GM23248 (cell line): Measurements from ENCODE around the gene SOCS2.

Experiments
- EZH2 ChIP-seq: fragments of 200-600 bp; sonication (generic); IDR thresholded peaks from 2 replicates; pipeline ENCODE4 v1.6.1; 2018; ENCODE audit warnings: antibody characterized with exemption, mild to moderate bottlenecking; ENCODE audit not compliant: insufficient read depth, poor library complexity, severe bottlenecking
- EZH2phosphoT487 ChIP-seq: fragments of 200-600 bp; sonication (generic); IDR thresholded peaks from 2 replicates; pipeline ENCODE4 v1.6.1; 2018; ENCODE audit warnings: antibody characterized with exemption, moderate library complexity, mild to moderate bottlenecking, low read depth; ENCODE audit not compliant: insufficient read depth

DNA sequence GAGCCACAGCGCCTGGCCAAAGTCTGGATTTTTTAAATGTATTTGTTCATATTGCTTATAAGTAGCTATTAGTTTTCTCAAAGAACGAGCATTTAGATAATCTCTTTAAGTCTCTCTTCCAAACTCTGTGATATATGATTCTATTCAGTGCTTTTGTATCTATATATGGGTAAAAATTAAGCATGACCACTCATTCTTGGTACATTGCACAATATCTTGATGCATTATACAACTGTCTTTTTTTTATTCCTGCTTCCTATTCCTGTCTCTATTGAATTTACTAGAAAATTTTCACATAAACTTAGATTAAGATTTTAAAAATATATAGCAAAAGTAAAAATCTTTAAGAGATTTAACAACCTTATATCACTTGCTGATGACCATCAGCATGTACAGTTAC is 29.1 kb downstream of the SOCS2 start:
- TF ChIP-seq EZH2 (no peak), EZH2phosphoT487 (no peak)
